Measurements from ENCODE around the gene GRAMD4. TPM values are rescaled to one million over a fixed set of nuclear protein-coding genes. Genes with fewer than 3 reads are reported as not detected.
"Not testable (repeated sequence)": the region's sequence is repeated elsewhere in the genome, so short reads cannot be mapped to it uniquely, and the experiment has no call there.

Gene GRAMD4
- polyA plus RNA-seq, 10 donors: 13.0 to 22.2 (median 14.4) TPM

- DNase-seq: no peak
Observed at GRCh38 chr22:46635756-46636155, 15.6 kb downstream of the GRAMD4 start.

DNA sequence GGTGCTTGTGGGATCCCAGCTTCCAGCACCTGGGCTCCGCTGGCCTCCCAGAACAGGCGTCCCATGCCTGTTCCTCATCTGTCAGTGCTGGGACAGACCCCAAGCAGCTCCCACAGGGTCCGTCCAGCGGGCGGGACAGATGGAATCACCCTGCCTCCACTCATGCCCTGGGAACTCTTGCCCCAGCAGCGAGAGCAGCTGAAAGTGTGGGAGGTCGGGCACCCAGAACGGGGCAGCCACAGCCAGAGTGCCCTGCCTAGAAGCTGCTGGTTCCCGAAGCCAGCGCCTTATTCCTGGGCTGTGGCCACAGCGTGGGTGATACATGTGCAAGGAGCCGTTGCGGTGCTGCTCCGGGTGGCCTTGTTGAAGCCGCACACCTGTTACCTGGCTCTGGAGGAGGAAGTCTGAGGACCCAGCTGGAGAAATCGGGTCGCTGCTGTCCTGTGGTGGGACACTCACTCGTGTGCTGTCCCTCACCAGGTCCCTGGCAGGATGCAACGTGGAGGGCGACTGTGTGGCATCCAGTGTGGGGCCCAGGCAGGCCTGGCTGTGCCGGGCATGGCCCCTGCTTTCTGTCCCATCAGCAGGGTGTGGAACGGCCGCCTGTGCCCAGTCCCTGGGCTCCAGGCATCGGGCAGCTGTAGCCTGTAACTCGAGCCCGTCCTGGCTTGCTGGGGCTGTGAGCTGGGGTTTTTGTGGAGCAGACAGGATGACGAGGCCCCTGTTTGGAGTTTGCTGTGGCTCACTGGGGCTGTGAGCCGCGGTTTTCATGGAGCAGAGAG lies 16.2 kb downstream of the GRAMD4 start:
- peak in 1 of 3 donors; percentile 65 for DNase-seq

DNA sequence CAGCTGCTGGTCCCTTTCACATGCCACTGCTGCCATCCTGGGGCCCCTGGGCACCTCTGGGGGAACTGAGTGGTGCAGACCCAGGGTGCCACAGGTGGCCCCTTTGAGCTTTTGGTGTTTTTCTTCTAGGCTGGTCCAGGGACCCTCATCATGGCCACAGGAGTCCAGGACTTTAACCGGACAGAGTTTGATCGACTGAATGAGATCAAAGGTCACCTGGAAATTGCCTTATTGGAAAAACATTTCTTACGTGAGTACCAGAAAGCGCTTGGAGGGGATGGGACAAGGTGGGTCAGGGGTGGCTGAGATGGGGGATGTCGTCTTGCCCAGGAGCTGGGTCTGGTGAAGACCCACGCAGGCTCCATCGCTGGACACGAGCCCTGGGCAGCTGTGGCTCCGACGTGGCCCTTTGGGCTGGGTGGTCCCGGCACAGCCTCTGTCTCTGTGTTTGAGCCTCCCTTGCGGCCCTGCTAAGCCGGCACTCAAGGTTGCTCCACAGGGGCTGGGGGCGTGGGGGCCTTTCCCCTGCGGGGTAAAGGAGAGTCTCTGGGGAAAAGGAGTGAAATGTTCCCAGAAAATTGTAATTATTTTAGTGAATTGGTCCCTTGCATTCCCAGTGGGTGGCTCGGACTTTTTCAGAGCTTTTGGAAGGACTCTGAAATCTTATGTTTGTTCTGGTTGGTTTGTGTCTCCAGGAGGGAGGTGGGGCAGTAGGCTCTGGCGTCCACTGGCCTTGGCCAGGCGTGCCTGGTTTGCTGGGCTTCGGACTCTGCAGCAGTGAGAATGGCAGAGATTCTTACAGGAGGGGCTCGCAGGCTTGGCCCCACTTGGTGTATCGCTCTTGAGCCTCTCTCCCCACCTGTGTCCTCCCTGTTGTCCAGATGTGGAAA lies 17.8 kb downstream of the GRAMD4 start:
- no peak for DNase-seq

DNA sequence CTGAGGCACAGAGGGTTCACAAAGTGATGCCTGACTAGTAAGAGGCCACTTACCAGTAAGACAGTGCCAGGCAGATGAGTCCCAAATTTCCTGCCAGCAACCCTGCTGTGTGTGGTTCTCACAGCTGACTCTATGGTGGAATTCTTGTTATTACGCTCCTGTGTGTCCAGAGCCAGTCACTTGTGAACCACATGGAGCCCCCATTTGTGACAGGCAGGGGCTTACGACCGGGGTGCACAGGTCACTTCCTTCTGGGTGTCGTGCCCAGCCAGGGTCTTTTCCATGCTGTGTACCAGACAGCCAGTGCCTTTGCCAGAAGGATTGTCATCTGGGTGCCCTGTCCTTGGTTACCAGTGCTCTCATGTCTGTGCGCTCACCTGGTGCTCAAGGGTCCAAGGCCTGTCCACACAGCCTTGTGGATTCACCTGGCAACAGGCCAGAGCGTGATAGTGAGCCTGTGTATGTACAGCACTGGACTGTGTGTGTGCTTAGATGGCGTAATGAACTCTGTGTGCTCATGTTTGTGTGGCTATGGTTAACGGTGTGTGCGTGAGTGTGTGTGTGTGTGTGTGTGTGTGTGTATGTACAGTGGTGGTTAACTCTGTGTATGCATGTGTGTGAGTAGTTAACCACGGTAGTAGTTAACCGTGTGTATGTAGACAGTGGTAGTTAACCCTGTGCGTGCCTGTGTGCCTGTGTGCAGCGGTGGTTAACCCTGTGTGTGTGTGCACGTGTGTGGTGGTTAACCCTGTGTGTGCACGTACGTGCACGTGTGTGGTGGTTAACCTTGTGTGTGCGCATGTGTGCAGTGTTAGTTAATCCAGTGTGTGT lies 18.6 kb downstream of the GRAMD4 start:
- peak in 2 of 3 donors; percentile 38 to 67 for DNase-seq

- DNase-seq: no peak
Observed at GRCh38 chr22:46639843-46640242, 19.7 kb downstream of the GRAMD4 start.

DNA sequence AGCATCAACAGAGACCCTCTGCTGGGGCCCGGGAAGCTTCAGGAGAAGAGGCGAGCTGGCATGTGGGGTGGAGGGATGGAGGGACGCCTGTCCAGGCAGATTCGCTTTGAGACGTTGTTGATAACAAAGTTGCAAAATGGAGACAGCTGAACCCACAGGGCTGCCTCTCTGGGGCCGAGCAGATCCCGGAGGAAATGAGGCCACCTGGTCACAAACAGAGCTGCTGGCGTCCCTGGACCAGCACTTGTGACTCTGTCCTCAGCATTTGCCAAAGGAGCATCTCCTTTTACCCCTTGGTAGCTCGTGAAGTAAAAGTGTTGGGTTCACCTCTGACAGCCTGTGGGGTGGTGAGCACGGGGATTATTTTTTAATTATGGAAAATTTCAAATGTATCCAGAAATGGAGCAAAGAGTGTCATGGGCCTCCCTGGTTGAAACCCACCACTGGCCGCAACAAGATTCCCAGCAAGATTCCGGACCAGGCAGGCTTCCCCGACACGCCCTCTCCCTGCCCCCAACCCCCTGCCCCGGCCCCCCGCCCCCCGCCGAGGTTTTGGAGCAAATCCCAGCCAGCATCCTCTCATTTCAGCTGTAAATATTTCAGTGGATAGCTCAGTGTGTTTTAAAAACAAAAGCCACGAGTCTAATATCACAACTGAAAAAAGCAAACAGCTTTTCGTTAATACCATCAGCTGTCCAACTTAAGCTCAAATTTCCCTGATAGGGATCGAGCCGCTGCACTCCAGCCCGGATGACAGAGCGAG lies 20.3 kb downstream of the GRAMD4 start:
- DNase-seq: peak in 1 of 3 donors; percentile 47

- no peak for DNase-seq
Observed at GRCh38 chr22:46641811-46642266, 21.7 kb downstream of the GRAMD4 start.

DNA sequence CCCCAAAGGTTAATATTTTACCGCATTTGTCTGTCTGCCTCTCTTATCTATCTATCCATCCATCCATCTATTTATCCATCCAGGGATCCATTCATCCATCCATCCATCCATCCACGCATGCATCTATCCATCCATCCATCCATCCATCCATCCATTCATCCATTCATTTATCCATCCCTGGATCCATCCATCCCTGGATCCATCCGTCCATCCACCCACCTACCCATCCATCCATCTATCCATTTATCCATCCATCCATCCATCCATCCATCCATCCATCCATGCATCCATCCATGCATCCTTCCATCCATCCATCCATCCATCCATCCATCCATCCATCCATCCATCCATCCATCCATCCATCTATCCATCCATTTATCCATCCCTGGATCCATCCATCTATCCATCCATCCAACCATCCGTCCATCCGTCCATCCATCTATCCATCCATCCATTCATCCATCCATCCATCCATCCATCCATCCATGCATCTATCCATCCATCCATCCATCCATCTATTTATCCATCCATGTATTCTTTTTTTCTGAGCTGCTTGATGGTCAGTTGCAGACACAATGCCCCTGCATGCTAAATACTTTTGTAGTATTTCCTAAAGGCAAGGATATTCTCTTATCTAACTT lies 22.8 kb downstream of the GRAMD4 start:
- not testable (repeated sequence) for DNase-seq

DNA sequence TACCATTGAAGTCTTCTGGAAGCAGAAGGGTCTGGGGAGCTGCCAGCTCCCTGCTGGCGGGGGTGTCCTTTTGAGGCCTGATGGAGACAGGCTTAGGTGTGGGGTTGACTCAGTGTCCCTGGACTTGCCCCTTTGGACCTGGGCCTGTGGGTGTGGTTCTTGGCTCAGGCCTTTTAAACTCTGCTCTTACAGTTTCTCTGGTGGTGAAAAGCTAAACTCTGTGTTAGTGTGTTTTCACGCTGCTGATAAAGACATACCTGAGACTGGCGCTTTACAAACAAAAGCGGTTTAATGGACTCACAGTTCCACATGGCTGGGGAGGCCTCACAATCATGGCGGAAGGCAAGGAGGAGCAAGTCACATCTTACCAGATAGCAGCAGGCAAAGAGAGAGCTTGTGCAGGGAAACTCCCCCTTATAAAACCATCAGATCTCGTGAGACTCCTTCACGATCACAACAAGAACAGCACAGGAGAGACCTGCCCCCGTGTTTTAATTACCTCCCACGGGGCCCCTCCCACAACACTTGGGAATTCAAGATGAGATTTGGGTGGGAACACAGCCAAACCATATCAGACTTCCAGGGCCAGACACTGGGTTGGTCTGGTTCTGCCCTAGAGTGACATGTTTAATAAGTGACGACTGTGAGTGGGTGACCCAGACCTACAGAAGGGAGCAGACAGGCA lies 26.5 kb downstream of the GRAMD4 start:
- DNase-seq: no peak

- DNase-seq: not testable (repeated sequence)
Observed at GRCh38 chr22:46648225-46648820, 28.1 kb downstream of the GRAMD4 start.

- DNase-seq: peak; percentile 53 to 73 (median 70)
Observed at GRCh38 chr22:46649141-46650077, 29.2 kb downstream of the GRAMD4 start.

GRCh38 chr22:46650078-46650810 lies 30.1 kb downstream of the GRAMD4 start:
- DNase-seq: no peak

GRCh38 chr22:46651316-46651715 lies 31.1 kb downstream of the GRAMD4 start:
- DNase-seq: no peak

GRCh38 chr22:46652081-46652846 lies 32.1 kb downstream of the GRAMD4 start:
- peak in 2 of 3 donors; percentile 62 to 84 for DNase-seq

DNA sequence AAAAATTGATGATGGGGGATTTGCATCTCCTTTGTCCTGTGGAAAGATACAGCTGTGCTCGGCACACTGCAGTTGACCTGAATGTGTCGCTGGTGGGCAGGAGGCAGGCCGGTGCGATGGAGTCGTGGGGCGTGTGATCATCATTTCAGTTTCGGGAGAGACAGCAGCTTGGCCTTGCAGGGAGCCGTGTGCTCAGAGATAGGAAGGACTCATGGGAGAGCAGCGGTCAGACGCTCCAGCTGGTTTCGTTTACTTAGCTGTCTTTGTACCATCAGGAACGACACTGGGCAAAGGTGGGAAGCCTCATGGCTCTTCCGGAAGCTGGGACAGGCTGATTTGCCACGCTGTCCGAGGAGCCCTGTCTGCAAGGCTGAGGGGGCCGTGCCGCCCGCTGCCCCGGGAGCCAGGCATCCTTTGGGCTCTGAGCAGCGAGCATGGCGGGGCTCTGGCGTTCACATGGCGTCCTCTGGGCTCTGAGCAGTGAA lies 32.7 kb downstream of the GRAMD4 start:
- DNase-seq: peak in 1 of 3 donors; percentile 41

DNA sequence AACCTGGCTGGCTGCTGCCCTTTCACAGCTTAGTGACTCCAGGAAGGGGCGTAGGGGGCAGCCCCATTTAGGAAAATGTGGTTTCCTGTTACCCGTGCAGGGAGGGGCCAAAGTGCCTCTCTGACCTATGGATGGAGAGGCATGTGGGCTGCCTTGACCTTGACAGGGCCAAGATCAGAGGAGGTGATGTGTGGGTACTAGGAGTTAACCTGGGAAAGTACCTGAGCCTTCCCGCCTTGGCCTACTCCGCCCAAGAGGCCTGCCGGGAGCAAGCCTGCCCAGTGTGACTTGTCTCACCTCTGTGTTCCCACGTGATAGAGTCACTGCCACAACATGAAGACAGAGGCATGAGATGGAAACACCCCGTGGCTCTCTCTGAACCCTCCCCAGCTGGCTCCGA lies 33.4 kb downstream of the GRAMD4 start:
- no peak for DNase-seq
